Astrocyte (in vitro differentiated cells and primary cell): ENCODE results near the gene MYO5B. TPM values are rescaled to one million over a fixed set of nuclear protein-coding genes. Genes with fewer than 3 reads are reported as not detected.

Source experiments
- DNase-seq: peaks from one replicate; pipeline ENCODE4 v3.0.0-alpha.2; 2010; ENCODE audit warnings: low read depth
- FAIRE-seq: peaks from 2 replicates; lab custom pipeline; 2011; peaks lifted over from hg19 to GRCh38; lab: Jason Lieb, UNC
- H2AFZ ChIP-seq: 2 replicates; pipeline ENCODE4 v1.6.0; 2012; ENCODE audit warnings: low read depth, low read length, inconsistent platforms
- H3K27ac ChIP-seq: 2 replicates; pipeline ENCODE4 v1.5.1; 2011; ENCODE audit warnings: low read depth, low read length, inconsistent platforms
- H3K27me3 ChIP-seq: 2 replicates; pipeline ENCODE4 v1.6.0; 2011; ENCODE audit warnings: low read length, inconsistent platforms; ENCODE audit not compliant: insufficient read depth
- H3K36me3 ChIP-seq: 2 replicates; pipeline ENCODE4 v1.5.1; 2011; ENCODE audit warnings: low read length, inconsistent platforms; ENCODE audit not compliant: insufficient read depth
- H3K4me1 ChIP-seq: 2 replicates; pipeline ENCODE4 v1.5.1; 2011; ENCODE audit warnings: low read length, inconsistent platforms; ENCODE audit not compliant: insufficient read depth
- H3K4me2 ChIP-seq: 2 replicates; pipeline ENCODE4 v1.6.0; 2012; ENCODE audit warnings: low read length, inconsistent platforms
- H3K4me3 ChIP-seq: 2 replicates; pipeline ENCODE4 v1.5.1; 2011; ENCODE audit warnings: low read depth, mild to moderate bottlenecking, low read length, inconsistent platforms; ENCODE audit not compliant: insufficient read depth
- H3K79me2 ChIP-seq: 2 replicates; pipeline ENCODE4 v1.6.0; 2012; ENCODE audit warnings: mild to moderate bottlenecking, low read length, inconsistent platforms; ENCODE audit not compliant: insufficient read depth
- H3K9ac ChIP-seq: 2 replicates; pipeline ENCODE4 v1.6.0; 2012; ENCODE audit warnings: mild to moderate bottlenecking, low read length, inconsistent platforms
- H3K9me3 ChIP-seq: 2 replicates; pipeline ENCODE4 v1.5.1; 2012; ENCODE audit warnings: low read depth, mild to moderate bottlenecking, low read length, inconsistent platforms; ENCODE audit not compliant: insufficient read depth
- H4K20me1 ChIP-seq: 2 replicates; pipeline ENCODE4 v1.6.0; 2012; ENCODE audit warnings: low read length, inconsistent platforms; ENCODE audit not compliant: insufficient read depth
- H3K27ac Mint-ChIP-seq: one replicate; pipeline ENCODE4 v1.8.0; 2021; ENCODE audit warnings: mild to moderate bottlenecking, mixed read lengths; ENCODE audit not compliant: unreplicated experiment
- H3K27me3 Mint-ChIP-seq: one replicate; pipeline ENCODE4 v1.8.0; 2021; ENCODE audit warnings: low read depth, mixed read lengths; ENCODE audit not compliant: unreplicated experiment
- H3K36me3 Mint-ChIP-seq: one replicate; pipeline ENCODE4 v1.8.0; 2021; ENCODE audit warnings: low read depth, mixed read lengths; ENCODE audit not compliant: unreplicated experiment
- H3K4me1 Mint-ChIP-seq: one replicate; pipeline ENCODE4 v1.8.0; 2021; ENCODE audit warnings: low read depth, mixed read lengths; ENCODE audit not compliant: unreplicated experiment
- H3K4me3 Mint-ChIP-seq: one replicate; pipeline ENCODE4 v1.8.0; 2021; ENCODE audit warnings: mild to moderate bottlenecking, moderate library complexity, mixed read lengths; ENCODE audit not compliant: unreplicated experiment
- H3K9me3 Mint-ChIP-seq: one replicate; pipeline ENCODE4 v1.8.0; 2021; ENCODE audit warnings: mild to moderate bottlenecking, mixed read lengths; ENCODE audit not compliant: unreplicated experiment
- EZH2 ChIP-seq: IDR thresholded peaks from 2 replicates; pipeline ENCODE4 v1.6.1; 2012; ENCODE audit warnings: mild to moderate bottlenecking, low read length, inconsistent platforms; ENCODE audit not compliant: insufficient read depth
- total RNA-seq: library from RNA; stranded (reverse); gene quantifications from 2 replicates; pipeline ENCODE4 v1.2.1, GENCODE V29; 2021
- TF ChIP-seq, protein P1 (sequence below): IDR thresholded peaks from 2 replicates; pipeline ENCODE4 v1.5.1; 2011; ENCODE audit warnings: low read depth, mild to moderate bottlenecking, inconsistent platforms, low read length, moderate library complexity; ENCODE audit not compliant: insufficient read depth

The MYO5B gene
- total RNA-seq, 1 donor from 2014 or later = 8.3 TPM

DNA sequence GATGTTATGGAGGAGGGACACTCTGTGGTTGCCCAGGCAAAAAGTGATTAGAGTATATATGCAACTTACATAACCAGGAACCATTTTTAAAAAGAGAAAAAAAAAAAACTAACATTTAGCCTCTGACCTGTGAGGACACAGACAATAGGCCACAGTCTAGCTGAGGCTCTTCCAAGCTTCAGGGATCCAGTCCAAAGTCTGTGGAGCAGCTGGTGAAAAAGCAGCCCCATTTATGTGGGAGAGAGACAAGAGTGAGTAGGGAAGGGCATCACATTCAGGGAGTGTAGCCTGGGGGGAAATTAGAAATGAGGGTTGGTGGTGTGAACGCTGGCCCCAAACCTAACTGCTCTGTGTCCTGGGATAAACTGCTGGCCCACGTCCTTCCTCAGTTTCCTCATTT, 122.8 kb downstream of the MYO5B start:
- H3K27me3 ChIP-seq = no peaks in the 10 kb centered on the region
- no peaks in the 10 kb centered on the region for H3K4me1 ChIP-seq
- no peaks in the 10 kb centered on the region for H3K79me2 ChIP-seq
- no peak overlapping the region for H3K4me3 ChIP-seq
- DNase-seq = no peak
- no peaks in the 10 kb centered on the region for H3K27me3 Mint-ChIP-seq
- no peak overlapping the region for H3K9ac ChIP-seq
- no peaks in the 10 kb centered on the region for H3K36me3 Mint-ChIP-seq
- TF ChIP-seq, protein P1, sequence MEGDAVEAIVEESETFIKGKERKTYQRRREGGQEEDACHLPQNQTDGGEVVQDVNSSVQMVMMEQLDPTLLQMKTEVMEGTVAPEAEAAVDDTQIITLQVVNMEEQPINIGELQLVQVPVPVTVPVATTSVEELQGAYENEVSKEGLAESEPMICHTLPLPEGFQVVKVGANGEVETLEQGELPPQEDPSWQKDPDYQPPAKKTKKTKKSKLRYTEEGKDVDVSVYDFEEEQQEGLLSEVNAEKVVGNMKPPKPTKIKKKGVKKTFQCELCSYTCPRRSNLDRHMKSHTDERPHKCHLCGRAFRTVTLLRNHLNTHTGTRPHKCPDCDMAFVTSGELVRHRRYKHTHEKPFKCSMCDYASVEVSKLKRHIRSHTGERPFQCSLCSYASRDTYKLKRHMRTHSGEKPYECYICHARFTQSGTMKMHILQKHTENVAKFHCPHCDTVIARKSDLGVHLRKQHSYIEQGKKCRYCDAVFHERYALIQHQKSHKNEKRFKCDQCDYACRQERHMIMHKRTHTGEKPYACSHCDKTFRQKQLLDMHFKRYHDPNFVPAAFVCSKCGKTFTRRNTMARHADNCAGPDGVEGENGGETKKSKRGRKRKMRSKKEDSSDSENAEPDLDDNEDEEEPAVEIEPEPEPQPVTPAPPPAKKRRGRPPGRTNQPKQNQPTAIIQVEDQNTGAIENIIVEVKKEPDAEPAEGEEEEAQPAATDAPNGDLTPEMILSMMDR = no peak
- TF ChIP-seq EZH2 = no peak
- H4K20me1 ChIP-seq = no peaks in the 10 kb centered on the region
- FAIRE-seq = no peak
- no peak overlapping the region for H3K27ac Mint-ChIP-seq
- no peak overlapping the region for H2AFZ ChIP-seq
- no peak overlapping the region for H3K4me3 Mint-ChIP-seq
- peaks cover 13% of the 10 kb centered on the region for H3K4me1 Mint-ChIP-seq
- no peaks in the 10 kb centered on the region for H3K9me3 ChIP-seq
- no peak overlapping the region for H3K4me2 ChIP-seq
- peaks cover 5% of the 10 kb centered on the region for H3K9me3 Mint-ChIP-seq
- H3K27ac ChIP-seq = no peak overlapping the region
- H3K36me3 ChIP-seq = no peaks in the 10 kb centered on the region

DNA sequence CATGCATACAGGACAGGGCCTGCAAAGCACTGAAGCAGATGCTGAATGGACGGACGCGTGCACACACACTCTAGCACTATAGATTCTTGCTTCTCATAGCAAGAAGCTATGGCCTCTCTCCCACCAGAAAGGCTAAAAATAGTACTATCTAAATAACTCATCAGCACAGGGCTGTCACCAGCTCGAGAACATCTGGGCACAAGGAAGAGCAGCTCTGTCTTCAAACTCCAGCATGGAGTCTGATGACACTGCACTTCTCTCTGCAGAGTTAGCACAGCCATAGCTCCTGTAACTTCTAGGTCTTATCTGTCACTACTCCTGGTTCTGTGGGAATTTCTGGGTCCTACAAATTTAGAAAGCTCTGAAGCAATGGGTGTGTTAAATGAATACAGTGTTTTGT, 123.5 kb downstream of the MYO5B start:
- no peaks in the 10 kb centered on the region for H3K27me3 Mint-ChIP-seq
- no peak overlapping the region for H3K27ac Mint-ChIP-seq
- no peak overlapping the region for H3K4me3 Mint-ChIP-seq
- Histone ChIP-seq H2AFZ (no peak overlapping the region), H4K20me1 (no peaks in the 10 kb centered on the region), H3K27me3 (no peaks in the 10 kb centered on the region), H3K27ac (no peak overlapping the region), H3K9me3 (no peaks in the 10 kb centered on the region), H3K4me3 (no peak overlapping the region), H3K4me1 (no peaks in the 10 kb centered on the region), H3K9ac (no peak overlapping the region), H3K36me3 (no peaks in the 10 kb centered on the region), H3K79me2 (no peaks in the 10 kb centered on the region), H3K4me2 (no peak overlapping the region)
- no peak for TF ChIP-seq EZH2
- TF ChIP-seq, protein P1 = no peak
- no peaks in the 10 kb centered on the region for H3K36me3 Mint-ChIP-seq
- H3K9me3 Mint-ChIP-seq = peaks cover 5% of the 10 kb centered on the region
- FAIRE-seq = no peak
- DNase-seq = no peak
- H3K4me1 Mint-ChIP-seq = peaks cover 13% of the 10 kb centered on the region

DNA sequence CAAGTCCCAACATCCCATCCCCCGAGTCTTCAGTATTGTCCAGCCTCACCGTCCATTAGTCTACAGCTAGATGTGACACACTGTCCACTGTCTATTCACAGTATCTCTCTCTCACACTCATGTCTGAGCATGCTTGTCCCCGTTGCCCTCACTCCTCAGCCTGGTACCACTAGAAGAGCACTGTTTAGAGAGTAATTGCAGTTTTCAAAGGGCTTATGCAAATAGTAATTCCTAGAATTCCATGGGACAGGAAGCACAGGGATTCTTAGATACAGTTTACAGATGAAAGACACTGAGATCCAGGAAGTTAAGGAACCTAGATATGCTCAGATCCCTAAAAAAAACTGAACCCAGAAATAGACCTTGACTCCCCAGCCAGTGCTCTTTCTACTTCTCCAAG, 125.5 kb downstream of the MYO5B start:
- Histone ChIP-seq H4K20me1 (no peaks in the 10 kb centered on the region), H3K4me3 (no peak overlapping the region), H3K4me1 (no peaks in the 10 kb centered on the region), H3K9me3 (no peaks in the 10 kb centered on the region), H3K79me2 (no peaks in the 10 kb centered on the region), H3K27me3 (peaks cover 9% of the 10 kb centered on the region), H3K27ac (no peak overlapping the region), H2AFZ (no peak overlapping the region), H3K9ac (no peak overlapping the region), H3K4me2 (no peak overlapping the region), H3K36me3 (no peaks in the 10 kb centered on the region)
- Mint-ChIP-seq H3K9me3 (peaks cover 4% of the 10 kb centered on the region), H3K36me3 (no peaks in the 10 kb centered on the region), H3K27me3 (no peaks in the 10 kb centered on the region), H3K4me1 (peaks cover 9% of the 10 kb centered on the region), H3K27ac (no peak overlapping the region), H3K4me3 (no peak overlapping the region)
- DNase-seq = no peak
- no peak for FAIRE-seq
- TF ChIP-seq EZH2 = no peak
- TF ChIP-seq, protein P1 = no peak
